G401.6 (cell line): Measurements from ENCODE around the gene CISD2.
A peak's percentile ranks its signal among the peaks of the same experiment; 100 is the strongest.
"Not testable (repeated sequence)": the region's sequence is repeated elsewhere in the genome, so short reads cannot be mapped to it uniquely, and the experiment has no call there.

Experiments
- FAIRE-seq: peaks from 2 replicates; lab custom pipeline; 2012; peaks lifted over from hg19 to GRCh38; lab: Jason Lieb, UNC

The CISD2 gene

DNA sequence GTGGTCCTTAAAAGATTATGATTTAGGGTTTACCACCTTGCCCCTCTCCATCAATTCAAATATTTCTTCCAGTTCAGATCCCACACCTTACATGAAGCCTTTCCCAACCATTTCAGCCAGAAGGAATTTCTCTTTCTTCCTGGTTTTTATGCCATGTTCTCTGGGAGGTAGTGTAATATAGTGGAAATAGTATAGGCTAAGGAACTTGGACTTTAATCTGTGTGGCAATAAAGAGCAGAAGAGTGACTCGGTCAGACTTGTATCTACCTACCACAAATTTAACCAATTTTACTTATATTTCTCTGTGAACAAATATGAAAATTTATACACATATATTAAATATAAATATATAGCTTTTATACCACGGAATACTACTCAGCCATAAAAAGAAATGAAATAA lies 18.4 kb upstream of the CISD2 start:
- no peak for FAIRE-seq

DNA sequence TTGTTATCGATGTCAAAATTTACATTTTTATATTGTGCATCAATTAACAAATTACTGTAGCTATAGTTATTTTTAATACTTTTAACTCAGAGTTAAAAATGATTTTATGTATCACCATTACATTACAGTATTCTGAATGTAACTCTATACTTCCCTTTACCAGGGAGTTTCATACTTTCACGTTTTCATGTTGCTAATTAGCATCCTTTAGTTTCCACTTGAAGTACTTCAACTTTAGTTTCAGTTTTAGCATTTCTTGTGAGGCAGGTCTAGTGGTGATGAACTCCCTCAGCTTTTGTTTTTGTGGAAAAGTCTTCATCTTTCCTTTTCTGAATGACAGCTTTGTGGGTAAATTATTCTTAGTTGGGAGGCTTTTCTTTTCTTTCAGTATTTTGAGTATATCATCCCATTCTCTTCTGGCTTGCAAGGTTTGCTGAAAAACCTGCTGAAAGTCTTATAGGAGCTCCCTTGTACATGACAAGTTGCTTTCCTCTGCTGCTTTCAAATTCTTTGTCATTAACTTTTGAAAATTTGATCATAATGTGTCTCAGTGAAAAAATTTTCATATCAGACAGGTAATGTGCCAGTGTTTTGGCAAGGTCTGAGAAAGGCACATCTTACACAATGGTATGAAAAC lies 9.8 kb upstream of the CISD2 start:
- FAIRE-seq, result peak; percentile 61

DNA sequence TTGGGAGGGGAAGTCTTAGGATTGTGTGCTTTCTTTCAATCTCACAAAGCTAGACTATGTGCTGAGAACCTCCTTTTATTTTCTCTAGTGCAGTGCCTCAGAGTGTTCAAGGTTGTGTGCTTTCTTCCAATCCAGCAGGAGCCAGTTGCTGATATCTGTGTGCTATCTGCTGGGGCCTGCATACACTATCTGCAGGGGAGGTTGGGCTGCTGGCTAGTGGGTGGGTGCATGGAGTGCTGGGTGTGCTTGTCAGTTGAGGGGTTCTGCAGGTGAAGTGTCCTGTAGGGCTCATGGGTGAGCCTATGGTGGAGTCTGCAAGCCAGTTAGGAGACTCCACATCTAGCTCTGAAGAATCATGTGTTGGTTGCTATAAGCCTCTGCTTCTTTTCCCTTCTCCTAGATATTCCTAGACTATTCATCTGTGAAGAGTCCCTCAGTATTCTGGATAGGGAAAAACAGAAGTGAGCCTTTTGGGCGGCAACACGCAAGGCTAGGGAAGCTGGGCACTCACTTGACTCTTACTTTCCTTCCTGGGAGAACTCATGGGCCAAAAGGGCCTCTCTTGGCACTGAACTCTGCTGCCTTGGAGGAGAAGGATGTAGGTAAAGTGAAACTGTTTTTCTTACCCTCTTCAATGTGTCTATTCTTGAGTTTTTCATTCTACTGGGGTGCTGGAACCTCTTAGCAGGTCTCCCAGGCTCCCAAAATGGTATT lies 8.0 kb upstream of the CISD2 start:
- no peak for FAIRE-seq

DNA sequence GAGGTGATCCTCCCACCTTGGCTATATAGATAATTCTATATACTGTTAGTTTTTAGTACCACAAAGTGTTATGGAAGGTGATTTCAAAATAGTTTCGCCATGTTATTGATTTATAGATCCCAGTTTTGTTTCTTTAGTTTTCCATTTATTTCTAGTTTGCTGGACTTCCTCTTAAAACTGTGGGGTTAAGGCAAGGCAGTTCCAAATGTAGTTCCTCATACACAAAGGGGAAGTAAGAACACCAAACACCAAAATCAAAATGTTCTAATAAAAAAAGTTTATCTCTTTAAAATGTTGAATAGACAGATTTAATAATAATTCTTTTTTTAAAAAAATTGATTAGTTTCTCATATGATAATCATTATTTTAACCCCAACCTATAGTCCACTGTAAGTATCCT lies 6.8 kb upstream of the CISD2 start:
- FAIRE-seq, result peak; percentile 17

DNA sequence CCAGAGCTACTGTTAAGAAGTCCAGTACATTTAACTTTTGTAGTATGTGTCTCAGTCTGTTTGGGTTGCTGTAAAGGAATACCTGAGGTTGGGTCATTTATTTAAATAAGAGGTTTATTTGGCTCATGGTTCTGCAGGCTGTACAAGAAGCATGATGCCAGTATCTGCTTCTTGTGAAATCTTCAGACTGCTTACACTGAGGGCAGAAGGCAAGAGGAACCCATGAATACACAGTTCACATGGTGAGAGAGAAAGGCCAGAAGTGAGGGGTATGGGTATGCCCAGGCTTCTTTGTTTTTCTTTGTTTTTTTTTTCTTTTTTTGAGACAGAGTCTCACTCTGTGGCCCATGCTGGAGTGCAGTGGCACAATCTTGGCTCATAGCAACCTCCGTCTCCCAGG lies 6.0 kb upstream of the CISD2 start:
- FAIRE-seq, result no peak

DNA sequence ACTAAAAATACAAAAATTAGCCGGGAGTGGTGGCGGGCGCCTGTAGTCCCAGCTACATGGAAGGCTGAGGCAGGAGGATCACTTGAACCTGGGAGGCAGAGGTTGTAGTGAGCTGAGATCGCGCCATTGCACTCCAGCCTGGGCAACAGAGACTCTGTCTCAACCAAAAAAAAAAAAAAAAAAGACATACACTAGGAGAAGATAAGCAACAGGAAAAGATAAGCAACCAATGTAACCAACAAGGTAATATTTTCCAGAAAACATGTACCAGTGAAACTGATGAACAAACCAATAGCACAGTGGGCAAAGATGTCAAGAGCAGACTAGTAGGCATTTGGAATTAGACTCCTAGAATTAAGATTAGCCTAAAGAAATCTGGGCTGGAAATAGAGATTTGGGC lies 3.5 kb upstream of the CISD2 start:
- not testable (repeated sequence) for FAIRE-seq

DNA sequence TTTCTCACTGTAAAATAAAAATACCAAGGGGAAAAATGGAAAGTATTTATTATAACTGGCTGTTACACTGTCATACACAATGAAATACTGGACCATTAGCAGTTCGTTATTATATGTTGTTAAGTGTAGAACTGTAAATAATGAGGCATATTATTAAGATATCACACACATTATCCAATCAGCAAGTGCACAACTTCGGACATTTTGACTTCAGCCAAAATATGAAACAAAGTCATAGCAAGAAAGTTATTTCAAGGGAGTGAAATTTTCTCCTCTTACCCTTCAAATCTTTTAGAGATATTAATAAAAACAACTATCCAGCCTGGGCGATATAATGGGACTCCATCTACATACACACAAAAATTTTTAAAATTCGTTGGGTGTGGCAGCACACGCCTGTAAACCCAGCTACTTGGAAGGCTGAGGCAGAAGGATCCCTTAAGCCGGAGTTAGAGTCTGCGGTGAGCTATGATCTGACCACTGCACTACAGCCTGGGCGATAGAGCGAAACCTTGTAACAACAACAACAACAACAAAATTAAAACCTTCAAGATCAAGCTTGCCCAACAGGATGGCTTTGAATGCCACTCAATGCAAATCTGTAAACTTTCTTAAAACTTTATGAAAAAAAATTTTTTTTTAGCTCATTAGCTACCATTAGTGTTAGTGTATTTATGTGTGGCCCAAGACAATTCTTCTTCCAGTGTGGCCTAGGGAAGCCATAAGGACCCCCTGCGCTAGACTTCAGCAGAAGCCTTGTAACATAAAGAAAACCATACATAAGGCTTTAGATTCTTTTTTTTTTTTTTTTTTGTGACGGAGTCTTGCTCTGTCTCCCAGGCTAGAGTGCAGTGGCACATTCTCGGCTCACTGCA lies 1.3 kb upstream of the CISD2 start:
- no peak for FAIRE-seq

DNA sequence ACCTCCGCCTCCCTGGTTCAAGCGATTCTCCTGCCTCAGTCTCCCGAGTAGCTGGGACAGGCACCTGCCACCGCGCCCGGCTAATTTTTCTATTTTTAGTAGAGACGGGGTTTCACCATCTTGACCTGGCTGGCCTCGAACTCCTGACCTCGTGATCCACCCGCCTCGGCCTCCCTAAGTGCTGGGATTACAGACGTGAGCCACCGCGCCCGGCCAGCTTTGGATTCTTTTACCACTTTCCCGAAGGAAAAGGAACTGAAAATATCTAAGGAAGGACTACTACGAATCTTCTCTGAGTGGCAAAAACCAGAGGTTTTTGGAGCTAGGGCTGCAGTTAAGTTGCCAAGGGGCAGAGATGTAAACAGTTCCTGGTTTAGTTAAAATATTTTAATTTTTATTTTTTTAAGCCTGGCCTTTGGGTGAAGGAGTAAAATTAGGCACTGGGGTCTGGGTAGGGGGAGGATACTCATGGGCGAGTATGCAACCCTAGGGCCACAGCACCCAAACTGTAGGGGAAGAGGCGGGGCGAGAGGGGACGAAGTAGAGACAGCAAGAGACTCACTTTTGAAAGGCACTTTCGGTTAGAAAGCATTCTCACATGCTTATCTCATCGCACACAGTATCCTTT lies 525 bp upstream of the CISD2 start:
- FAIRE-seq, result peak; percentile 50

DNA sequence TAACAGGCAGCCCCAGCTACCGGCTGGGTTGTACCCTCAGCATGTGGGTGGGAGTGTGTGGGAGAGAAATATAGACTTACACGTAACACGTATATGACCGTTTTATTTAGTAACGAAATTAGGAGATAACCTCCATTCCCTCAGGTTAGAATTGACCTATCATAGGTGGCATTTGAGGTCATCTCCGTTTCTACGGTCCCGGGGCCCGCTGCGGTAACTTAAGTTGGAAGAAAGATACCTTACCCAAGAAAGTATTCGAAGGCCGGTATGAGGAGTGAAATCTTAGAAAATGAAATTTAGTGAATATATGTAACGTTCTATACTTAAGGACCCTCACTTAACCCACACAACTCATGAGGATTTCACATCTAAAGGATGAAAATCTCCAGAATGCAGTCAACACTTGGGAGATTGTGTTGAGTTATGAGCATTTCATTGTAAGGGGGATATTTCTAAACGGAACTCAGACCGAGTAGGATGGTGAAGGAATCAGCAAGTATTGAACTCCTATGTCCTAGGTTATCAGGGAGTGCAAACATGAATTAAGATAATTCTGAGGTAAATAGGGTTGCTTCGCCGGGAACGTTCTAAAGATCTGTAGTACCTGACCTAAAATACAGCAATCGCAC lies 891 bp downstream of the CISD2 start:
- FAIRE-seq, result no peak

DNA sequence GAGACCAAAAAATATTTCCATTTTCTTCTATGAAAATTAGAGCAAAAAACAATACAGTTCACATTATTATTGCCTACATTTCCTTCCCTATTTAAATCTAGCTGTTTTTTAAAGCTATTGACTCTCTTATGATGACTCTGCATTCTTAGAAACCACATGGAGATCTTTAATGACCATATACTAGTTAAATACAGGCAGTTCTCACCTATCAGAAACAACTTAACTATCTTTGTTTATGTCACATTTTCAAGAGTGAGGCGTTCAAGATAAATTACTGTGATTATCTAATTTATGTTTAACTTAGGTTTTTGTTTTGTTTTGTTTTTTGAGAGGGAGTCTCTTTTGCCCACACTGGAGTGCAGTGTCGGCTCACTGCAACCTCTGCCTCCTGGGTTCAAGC lies 3.0 kb downstream of the CISD2 start:
- no peak for FAIRE-seq

DNA sequence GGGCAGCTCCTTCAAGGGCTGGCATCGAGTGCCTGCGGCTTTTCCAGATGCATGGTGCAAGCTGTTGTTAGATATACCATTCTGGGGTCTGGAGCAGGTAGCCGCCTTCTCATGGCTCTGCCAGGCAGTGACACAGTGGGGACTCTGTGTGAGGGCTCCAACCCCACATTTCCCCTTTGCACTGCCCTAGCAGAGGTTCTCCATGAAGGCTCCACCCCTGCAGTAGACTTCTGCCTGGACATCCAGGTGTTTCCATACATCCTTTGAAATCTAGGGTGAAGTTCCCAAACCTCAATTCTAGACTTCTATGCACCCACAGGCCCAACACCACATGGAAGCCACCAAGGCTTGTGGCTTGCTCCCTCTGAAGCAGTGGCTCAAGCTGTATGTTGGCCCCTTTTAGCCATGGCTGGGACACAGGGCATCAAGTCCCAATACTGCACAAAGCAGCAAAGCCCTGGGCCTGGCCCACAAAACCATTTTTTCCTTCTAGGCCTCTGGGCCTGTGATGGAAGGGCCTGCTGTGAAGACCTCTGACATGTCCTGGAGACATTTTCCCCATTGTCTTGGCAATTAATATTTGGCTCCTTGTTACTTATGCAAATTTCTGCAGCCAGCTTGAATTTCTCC lies 8.8 kb downstream of the CISD2 start:
- not testable (repeated sequence) for FAIRE-seq

DNA sequence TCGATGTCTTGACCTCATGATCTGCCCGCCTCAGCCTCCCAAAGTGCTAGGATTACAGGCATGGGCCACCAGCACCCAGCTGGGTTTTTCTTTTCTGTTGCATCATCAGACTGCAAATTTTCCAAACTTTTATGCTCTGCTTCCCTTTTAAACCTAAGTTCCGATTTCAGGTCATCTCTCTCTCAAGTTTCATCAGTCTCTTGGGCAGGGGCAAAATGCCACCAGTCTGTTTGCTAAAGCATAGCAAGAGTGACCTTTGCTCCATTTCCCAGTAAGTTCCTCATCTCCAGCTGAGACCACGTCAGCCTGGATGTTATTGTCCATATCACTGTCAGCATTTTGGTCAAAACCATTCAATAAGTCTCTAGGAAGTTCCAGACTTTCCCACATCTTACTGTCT lies 9.6 kb downstream of the CISD2 start:
- FAIRE-seq, result not testable (repeated sequence)

DNA sequence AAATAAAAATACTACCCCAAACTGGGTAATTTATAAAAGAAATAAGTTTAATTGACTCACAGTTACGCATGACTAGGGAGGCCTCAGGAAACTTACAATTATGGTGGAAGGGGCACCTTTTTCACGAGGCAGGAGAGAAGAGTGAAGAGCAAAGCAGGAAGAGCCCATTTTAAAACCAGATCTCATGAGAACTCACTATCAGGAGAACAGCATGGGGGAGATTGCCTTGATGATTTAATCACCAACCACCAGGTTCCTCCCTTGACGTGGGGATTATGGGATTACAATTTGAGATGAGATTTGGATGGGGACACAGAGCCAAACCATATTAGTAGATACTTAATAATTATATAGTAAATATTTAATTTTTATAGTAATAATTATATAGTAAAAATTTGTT lies 10.1 kb downstream of the CISD2 start:
- no peak for FAIRE-seq

DNA sequence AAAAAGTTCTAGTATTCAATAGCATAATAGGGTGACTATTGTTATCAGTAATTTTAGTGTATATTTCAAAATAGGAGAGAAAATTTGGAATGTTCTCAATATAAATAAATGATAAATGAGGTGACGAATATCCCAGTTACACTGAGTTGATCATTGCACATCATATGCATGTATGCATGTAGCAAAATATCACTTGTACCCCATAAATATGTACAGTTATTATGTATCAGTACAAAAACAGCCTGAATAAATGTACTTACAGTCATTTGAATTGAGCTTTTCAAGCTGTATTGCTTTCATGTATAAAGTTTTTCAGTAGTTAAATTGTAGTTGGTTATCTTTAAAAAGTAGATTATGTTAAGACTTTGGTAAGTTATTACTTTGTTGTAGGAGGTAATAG lies 12.6 kb downstream of the CISD2 start:
- no peak for FAIRE-seq

DNA sequence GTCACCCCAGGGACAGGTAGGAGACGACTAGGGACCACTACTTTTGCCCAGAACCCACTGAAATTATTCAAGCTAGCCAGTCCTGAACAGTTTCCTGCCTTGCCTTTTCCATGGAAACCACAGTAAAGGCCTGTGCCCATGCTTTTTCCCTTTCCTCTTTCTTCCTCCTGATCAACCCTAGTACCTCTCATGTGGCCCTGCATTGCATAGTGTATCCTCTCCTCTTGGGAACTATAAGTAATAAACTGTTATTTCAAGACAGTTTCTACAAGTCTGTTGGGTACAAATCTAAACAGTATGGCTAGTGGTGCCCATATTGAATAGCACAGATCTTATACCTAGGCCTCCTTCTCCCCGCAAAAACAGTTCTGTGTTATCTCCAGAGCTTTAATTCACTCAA lies 14.5 kb downstream of the CISD2 start:
- FAIRE-seq, result no peak

DNA sequence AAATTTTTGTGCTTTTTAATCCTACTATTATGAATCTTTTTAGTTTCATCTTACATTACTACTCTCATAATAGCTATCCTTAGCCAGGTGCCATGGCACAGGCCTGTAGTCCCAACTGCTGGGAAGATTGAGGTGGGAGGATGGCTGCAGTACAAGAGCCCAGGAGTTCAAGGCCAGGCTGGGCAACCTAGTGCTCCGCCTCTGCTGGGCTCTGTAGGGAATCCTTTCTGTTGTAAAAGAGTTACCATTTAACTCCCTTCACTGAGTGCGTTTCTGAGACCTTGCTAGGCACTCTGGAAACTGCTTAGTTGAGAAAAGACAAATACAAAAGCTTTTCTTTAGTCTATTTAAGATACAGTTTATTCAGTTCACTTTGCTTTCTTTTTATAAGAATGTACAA lies 19.8 kb downstream of the CISD2 start:
- FAIRE-seq, result not testable (repeated sequence)

DNA sequence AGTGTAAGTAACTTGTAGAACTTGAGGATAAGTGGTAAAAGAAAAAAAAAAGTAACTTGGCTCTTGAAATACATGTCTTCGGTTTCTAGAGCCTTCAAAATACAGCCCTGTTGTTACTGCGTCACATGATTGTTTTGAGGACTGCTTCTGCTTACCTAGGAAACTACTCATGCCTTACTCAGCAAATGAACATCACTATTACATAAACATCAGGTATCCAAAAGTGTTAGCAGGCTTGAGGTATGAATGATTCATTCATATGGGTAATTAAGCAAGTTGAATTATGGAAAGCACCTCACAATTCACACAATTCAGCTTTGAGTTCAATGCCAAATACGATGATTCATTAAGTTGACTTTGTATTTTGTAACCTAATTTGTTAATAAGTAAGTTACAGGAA lies 21.1 kb downstream of the CISD2 start:
- not testable (repeated sequence) for FAIRE-seq

DNA sequence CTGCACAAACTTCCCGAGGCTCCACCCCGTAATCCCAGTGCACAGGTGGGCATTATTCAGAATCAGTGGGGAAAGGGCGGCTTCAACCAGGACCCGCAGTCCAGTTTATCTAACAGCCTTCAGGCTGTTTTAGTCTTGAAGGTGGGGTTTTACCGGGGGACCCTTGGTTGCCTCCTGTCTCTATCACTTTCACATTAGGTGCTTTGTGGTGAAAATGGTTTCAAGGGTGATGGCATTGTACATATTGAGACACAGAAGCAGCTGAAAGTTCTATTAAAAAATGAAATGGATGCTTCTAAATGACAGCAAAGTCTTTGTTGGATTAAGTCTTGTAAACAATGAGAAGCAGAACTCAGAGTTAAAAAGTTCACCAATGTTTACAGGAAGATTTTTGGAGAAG lies 27.8 kb downstream of the CISD2 start:
- FAIRE-seq, result not testable (repeated sequence)

DNA sequence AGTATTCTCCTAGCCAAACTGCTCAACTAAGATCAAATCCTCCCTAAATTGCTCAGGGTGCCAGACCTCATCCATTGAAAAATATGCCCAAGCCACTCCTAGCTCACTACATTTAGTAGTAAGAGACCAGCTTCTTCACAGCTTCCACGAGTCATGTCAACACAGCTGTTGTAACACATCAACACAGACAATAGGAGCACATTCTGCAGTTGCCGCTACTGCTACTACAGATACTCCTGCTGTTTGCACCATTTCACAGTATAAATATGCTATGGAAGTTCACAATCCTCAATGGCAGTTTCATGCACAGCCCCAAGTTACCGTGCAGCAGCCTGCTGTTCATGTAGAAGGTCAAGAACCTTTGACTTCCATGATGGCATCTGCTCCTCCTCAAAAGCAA lies 28.8 kb downstream of the CISD2 start:
- FAIRE-seq, result not testable (repeated sequence)

DNA sequence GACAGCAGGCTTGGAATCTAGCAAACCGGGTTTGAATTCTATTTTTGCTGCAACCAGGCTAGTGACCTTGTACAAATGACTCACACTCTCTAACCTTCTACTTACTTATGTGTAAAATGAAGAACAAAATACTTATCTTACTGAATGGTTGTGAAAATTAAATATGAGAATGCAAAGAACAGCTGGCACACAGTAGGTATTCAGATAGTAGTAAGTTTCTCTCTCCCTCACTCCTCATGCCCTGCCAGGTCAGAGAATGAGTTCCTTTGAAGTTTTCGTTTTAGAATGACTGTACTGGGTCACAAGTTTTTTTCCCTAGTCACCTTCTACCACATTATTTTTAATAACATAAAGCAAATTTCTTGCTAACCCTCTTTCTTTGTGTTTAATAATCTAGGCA lies 33.0 kb downstream of the CISD2 start:
- FAIRE-seq, result no peak

DNA sequence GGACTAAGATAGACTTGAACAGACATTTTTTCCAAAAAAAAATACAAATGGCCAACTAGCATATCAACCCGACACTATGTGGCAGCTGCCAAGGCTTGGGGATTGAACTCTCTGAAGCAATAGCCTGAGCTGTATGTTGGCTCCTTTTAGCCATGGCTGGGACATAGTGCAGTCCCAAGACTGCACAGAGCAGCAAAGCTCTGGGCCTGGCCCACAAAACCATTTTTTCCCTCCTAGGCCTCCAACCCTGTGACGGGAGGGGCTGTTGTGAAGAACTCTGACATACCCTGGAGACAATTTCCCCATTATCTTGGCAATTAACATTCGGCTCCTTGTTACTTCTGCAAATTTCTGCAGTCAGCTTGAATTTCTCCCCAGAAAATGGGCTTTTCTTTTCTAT lies 50.1 kb downstream of the CISD2 start:
- FAIRE-seq, result no peak

DNA sequence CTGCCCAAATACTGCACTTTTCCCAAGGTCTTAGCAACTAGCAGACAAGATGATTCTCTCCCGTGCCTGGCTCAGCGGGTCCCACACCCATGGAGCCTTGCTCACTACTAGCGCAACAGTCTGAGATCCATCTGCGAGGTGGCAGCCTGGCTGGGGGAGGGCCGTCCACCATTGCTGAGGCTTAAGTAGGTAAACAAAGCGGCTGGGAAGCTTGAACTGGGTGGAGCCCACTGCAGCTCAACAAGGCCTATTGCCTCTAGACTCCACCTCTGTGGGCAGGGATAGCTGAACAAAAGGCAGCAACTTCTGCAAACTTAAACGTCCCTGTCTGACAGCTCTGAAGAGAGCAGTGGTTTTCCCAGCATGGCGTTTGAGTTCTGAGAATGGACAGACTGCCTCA lies 50.9 kb downstream of the CISD2 start:
- FAIRE-seq, result not testable (repeated sequence)
